Thymus (tissue), 11 donors: ENCODE measurements around the gene PEX10. TPM values are rescaled to one million over a fixed set of nuclear protein-coding genes. Genes with fewer than 3 reads are reported as not detected.

Experiments used
- DNase-seq, 9 donors: peaks; one replicate each; pipeline ENCODE4 v3.0.0-alpha.2; 2013; ENCODE audit warnings: low spot score in 9 of 9, low read depth in 6 of 9, missing footprints in 1 of 9
- H3K27ac ChIP-seq, 2 donors: one replicate each; pipeline ENCODE4 v1.5.1; 2013; ENCODE audit warnings: control low read depth in 1 of 2, low read depth in 1 of 2, low read length in 1 of 2, mild to moderate bottlenecking in 1 of 2, moderate library complexity in 1 of 2
- H3K27me3 ChIP-seq, 2 donors: one replicate each; pipeline ENCODE4 v1.5.1; 2013; ENCODE audit warnings: low read length in 1 of 2; ENCODE audit not compliant: control insufficient read depth in 2 of 2, insufficient read depth in 1 of 2
- H3K36me3 ChIP-seq, 2 donors: one replicate each; pipeline ENCODE4 v1.5.1; 2013; ENCODE audit warnings: low read length in 1 of 2, mild to moderate bottlenecking in 1 of 2, moderate library complexity in 1 of 2; ENCODE audit not compliant: control insufficient read depth in 2 of 2, insufficient read depth in 2 of 2
- H3K4me1 ChIP-seq, 2 donors: one replicate each; pipeline ENCODE4 v1.5.1; 2013; ENCODE audit warnings: low read length in 2 of 2; ENCODE audit not compliant: control insufficient read depth in 2 of 2, insufficient read depth in 2 of 2
- H3K4me3 ChIP-seq, 2 donors: one replicate each; pipeline ENCODE4 v1.5.1; 2013; ENCODE audit warnings: low read length in 2 of 2, control low read depth in 1 of 2, mild to moderate bottlenecking in 1 of 2
- H3K9me3 ChIP-seq, 2 donors: one replicate each; pipeline ENCODE4 v1.5.1; 2013; ENCODE audit warnings: low read length in 1 of 2, mild to moderate bottlenecking in 1 of 2; ENCODE audit not compliant: control insufficient read depth in 2 of 2, insufficient read depth in 1 of 2
- WGBS: extraction: QIAGEN DNeasy Blood & Tissue Kit; methylation state at CpG from one replicate; pipeline ENCODE4 v1.1.7; 2013; 5-methylcytosine and 5-hydroxymethylcytosine counted together
- polyA plus RNA-seq: library from polyadenylated mRNA; stranded (reverse); fragments of 200-250 nt; gene quantifications from one replicate; pipeline ENCODE4 v1.2.3, GENCODE V29; 2013
- total RNA-seq: library from RNA; stranded (reverse); fragments of 120-200 nt; gene quantifications from one replicate; pipeline ENCODE4 v1.2.4, GENCODE V29; 2013
- donor health status: healthy.

PEX10 gene
- total and polyA plus RNA-seq, 2 donors, result 8.8 to 16.0 TPM

GRCh38 chr1:2419416-2419815, 7.1 kb upstream of the PEX10 start:
- Histone ChIP-seq H3K27ac (no peak overlapping the region), H3K4me1 (peaks cover 16 to 26% of the 10 kb centered on the region in 2 donors), H3K9me3 (peaks cover 0 to 9% of the 10 kb centered on the region in 2 donors), H3K4me3 (no peak overlapping the region), H3K27me3 (peaks cover 0 to 13% of the 10 kb centered on the region in 2 donors), H3K36me3 (no peaks in the 10 kb centered on the region)
- no peak for DNase-seq
- 92% methylated on average over 16 of the region's 16 CpGs for WGBS

DNA sequence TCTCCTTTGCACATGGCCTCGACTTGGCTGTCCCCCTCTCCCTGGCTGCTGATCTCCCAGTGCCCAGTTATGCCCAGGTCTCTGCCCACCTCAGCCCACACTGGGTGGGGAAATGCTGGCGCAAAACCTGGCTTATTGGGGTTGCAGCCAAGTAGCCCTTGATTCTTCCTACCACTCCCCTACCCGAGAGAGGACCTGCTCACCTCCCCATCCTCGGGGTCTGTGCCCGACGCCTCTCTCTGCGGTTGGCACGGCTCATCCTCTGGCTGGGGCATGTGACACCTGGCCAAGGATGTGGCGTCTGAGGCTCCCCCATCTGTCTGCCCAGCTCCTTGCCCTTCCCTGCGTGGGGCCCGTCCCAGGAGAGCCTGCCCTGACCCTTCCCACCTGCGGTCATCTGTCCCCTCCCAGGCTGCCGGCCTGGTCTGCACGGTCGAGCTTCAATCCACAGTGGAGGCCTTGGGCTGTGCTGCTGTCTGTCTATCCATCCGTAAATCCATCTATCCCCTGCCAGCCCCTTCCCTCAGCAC, 6.5 kb upstream of the PEX10 start:
- H3K9me3 ChIP-seq, result peaks cover 0 to 8% of the 10 kb centered on the region in 2 donors
- H3K4me3 ChIP-seq, result no peak overlapping the region
- H3K27me3 ChIP-seq, result peaks cover 0 to 13% of the 10 kb centered on the region in 2 donors
- H3K4me1 ChIP-seq, result peaks cover 20 to 31% of the 10 kb centered on the region in 2 donors
- no peak for DNase-seq
- no peak overlapping the region for H3K27ac ChIP-seq
- no peaks in the 10 kb centered on the region for H3K36me3 ChIP-seq
- WGBS, result 87% methylated on average over 16 of the region's 16 CpGs

DNA sequence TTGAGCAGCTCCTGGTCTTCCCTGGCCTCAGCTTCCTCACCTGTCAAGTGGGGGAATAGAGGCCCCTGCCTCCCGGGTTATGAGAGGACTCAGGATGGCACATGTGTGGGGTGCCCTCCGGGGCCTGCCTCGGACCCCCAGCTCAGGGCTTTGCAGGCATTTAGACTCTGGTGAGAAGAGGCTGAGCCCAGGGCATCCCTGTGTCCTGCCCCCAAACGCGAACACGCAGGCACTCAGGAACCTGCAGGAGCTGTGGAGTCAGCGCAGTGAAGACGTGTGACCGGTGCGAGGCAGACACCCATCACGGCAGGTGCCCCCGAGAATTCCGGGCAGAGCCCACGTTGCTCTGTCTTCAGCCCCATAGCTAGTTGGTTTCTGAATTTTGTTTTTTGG, 5.5 kb upstream of the PEX10 start:
- no peak for DNase-seq
- no peak overlapping the region for H3K4me3 ChIP-seq
- WGBS, result 95% methylated on average over 14 of the region's 14 CpGs
- H3K4me1 ChIP-seq, result peaks cover 27 to 41% of the 10 kb centered on the region in 2 donors
- peaks cover 0 to 13% of the 10 kb centered on the region in 2 donors for H3K27me3 ChIP-seq
- H3K27ac ChIP-seq, result no peak overlapping the region
- no peaks in the 10 kb centered on the region for H3K36me3 ChIP-seq
- no peaks in the 10 kb centered on the region for H3K9me3 ChIP-seq

DNA sequence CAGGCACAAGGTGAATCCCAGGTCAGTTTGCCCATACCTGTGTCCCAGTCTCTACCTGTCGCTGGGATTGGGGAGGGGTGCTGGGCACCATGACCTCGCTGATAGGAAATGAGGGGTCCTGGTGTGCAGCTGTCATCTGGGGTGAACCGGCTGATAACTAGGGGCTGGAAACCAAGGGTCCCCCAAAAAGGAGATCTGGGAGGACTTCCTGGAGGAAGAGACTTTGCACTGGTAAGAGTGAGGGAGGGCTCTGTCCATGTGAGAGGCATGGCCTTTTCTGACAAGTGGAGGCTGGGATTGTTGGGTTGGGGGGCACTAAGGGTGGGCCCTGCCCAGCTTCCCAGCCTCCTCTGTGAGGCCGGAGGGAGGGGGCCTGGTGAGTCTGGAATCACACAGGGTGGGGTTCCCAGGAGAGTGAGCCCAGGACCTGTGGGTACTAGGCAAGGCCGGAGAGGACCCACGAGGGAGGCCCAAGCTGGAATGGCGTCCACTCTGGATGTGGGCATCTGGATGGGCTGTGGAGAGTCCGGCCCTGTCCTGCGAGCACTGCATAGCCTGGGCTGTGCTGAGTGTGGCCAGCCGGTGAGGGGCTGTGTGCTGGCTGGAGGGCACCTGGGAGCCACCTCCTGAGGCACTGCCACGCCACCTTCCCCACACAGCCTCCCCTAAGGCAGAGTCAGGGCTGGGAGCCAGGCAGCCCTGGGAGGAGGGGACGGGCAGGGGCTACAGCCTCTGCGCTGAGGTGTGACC, 4.9 kb upstream of the PEX10 start:
- no peak overlapping the region for H3K4me3 ChIP-seq
- 94% methylated on average over 13 of the region's 13 CpGs for WGBS
- H3K27ac ChIP-seq, result no peak overlapping the region
- no peak for DNase-seq
- peaks cover 0 to 13% of the 10 kb centered on the region in 2 donors for H3K27me3 ChIP-seq
- peaks cover 27 to 41% of the 10 kb centered on the region in 2 donors for H3K4me1 ChIP-seq
- no peaks in the 10 kb centered on the region for H3K36me3 ChIP-seq
- no peaks in the 10 kb centered on the region for H3K9me3 ChIP-seq

GRCh38 chr1:2416403-2416802, 4.0 kb upstream of the PEX10 start:
- Histone ChIP-seq H3K36me3 (no peaks in the 10 kb centered on the region), H3K27me3 (peaks cover 0 to 13% of the 10 kb centered on the region in 2 donors), H3K4me1 (peaks cover 33 to 47% of the 10 kb centered on the region in 2 donors), H3K4me3 (peak overlapping the region in 1 of 2 donors; percentile 56), H3K27ac (peak overlapping the region; percentile 32 to 79), H3K9me3 (no peaks in the 10 kb centered on the region)
- peak in 4 of 9 donors; percentile 36 to 71 (median 44) for DNase-seq
- 9% methylated on average over 12 of the region's 12 CpGs for WGBS

DNA sequence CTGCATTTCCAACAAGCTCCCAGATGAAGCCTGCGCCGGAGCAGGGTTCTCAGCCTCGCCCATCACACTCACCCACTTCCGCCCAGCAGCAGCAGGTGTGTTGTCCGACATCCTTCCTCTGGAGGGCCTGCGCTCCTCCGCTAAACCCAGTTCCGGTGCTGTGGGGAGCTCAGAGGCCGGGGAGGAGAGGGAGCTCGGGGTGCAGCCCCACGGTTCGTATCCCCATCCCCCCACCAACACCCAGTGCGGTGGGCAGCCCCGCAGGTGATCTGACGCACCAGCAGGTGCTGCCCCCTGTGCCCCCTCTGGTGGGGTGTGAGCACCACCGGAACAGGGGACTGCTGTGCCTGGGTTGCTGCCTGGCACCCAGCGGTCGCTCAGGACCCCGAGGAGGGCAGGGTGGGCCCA, 3.4 kb upstream of the PEX10 start:
- H3K4me3 ChIP-seq, result peak overlapping the region; percentile 5 to 56

GRCh38 chr1:2415337-2415736, 3.0 kb upstream of the PEX10 start:
- no peak for DNase-seq
- H3K4me3 ChIP-seq, result peak overlapping the region in 1 of 2 donors; percentile 56
- H3K9me3 ChIP-seq, result no peaks in the 10 kb centered on the region
- H3K27ac ChIP-seq, result peak overlapping the region in 1 of 2 donors; percentile 25
- H3K4me1 ChIP-seq, result peaks cover 33 to 48% of the 10 kb centered on the region in 2 donors
- peaks cover 0 to 13% of the 10 kb centered on the region in 2 donors for H3K27me3 ChIP-seq
- no peaks in the 10 kb centered on the region for H3K36me3 ChIP-seq
- 71% methylated on average over 11 of the region's 11 CpGs for WGBS

More for the DNA sequence above, 3.4 kb upstream of the PEX10 start:
- 6% methylated on average over 19 of the region's 19 CpGs for WGBS
- Histone ChIP-seq H3K9me3 (no peaks in the 10 kb centered on the region), H3K27ac (peak overlapping the region; percentile 32 to 79), H3K36me3 (no peaks in the 10 kb centered on the region), H3K4me1 (peaks cover 33 to 48% of the 10 kb centered on the region in 2 donors), H3K27me3 (peaks cover 0 to 13% of the 10 kb centered on the region in 2 donors)
- peak in 2 of 9 donors; percentile 35 to 58 for DNase-seq

GRCh38 chr1:2414297-2414958, 2.1 kb upstream of the PEX10 start:
- Histone ChIP-seq H3K4me1 (peaks cover 33 to 48% of the 10 kb centered on the region in 2 donors), H3K4me3 (no peak overlapping the region)
- WGBS, result 5% methylated on average over 25 of the region's 25 CpGs

More at GRCh38 chr1:2414297-2414958, 2.1 kb upstream of the PEX10 start:
- H3K9me3 ChIP-seq, result no peaks in the 10 kb centered on the region
- H3K27ac ChIP-seq, result no peak overlapping the region
- peaks cover 0 to 13% of the 10 kb centered on the region in 2 donors for H3K27me3 ChIP-seq
- peak in 8 of 9 donors; percentile 29 to 85 (median 70) for DNase-seq
- no peaks in the 10 kb centered on the region for H3K36me3 ChIP-seq
